Left ventricle myocardium superior (tissue), 1 donor: ENCODE results near the gene PPP1R14C. TPM values are rescaled to one million over a fixed set of nuclear protein-coding genes. Genes with fewer than 3 reads are reported as not detected.
A peak's percentile ranks its signal among the peaks of the same experiment; 100 is the strongest.

ENCODE experiments used
- ATAC-seq: fragments of 200-7000 bp; cut with Tn5 transposase; one replicate; pipeline ENCODE4 v1.9.1; 2020; ENCODE audit warnings: mild to moderate bottlenecking, moderate library complexity
- DNase-seq: peaks from one replicate; pipeline ENCODE4 v3.0.0-alpha.2; 2020
- intact Hi-C: fragments of 100-400 bp; cut with micrococcal nuclease; formaldehyde crosslinking; loops from one replicate; pipeline ENCODE4 v1.11.0; 2022
- total RNA-seq: library from RNA; stranded (reverse); fragmentation: NEBNext Ultra II Directional; extraction: Animal tissue kit (Norgen Biotek cat#: 25700); gene quantifications from one replicate; pipeline ENCODE4 v1.2.1, GENCODE V29; 2021
- donor health status: DM: no; HTN: yes; CAD: no; lungs with severe emphysema.

Gene PPP1R14C
- total RNA-seq, 1 donor from 2014 or later = 123 TPM

GRCh38 chr6:150204705-150205472 lies 62.0 kb downstream of the PPP1R14C start:
- ATAC-seq = peak; percentile 62
- peak; percentile 72 for DNase-seq
- intact Hi-C loops = no loop called here

- intact Hi-C loops = no loop called here
- ATAC-seq = no peak
Observed at GRCh38 chr6:150207931-150208570, 65.2 kb downstream of the PPP1R14C start.

GRCh38 chr6:150208611-150209352 lies 65.9 kb downstream of the PPP1R14C start:
- ATAC-seq (peak; percentile 41), DNase-seq (no peak)
- intact Hi-C loops = no loop called here

More at GRCh38 chr6:150207931-150208570, 65.2 kb downstream of the PPP1R14C start:
- no peak for DNase-seq

GRCh38 chr6:150209415-150209814 lies 66.6 kb downstream of the PPP1R14C start:
- no peak for DNase-seq
- intact Hi-C loops = no loop called here

DNA sequence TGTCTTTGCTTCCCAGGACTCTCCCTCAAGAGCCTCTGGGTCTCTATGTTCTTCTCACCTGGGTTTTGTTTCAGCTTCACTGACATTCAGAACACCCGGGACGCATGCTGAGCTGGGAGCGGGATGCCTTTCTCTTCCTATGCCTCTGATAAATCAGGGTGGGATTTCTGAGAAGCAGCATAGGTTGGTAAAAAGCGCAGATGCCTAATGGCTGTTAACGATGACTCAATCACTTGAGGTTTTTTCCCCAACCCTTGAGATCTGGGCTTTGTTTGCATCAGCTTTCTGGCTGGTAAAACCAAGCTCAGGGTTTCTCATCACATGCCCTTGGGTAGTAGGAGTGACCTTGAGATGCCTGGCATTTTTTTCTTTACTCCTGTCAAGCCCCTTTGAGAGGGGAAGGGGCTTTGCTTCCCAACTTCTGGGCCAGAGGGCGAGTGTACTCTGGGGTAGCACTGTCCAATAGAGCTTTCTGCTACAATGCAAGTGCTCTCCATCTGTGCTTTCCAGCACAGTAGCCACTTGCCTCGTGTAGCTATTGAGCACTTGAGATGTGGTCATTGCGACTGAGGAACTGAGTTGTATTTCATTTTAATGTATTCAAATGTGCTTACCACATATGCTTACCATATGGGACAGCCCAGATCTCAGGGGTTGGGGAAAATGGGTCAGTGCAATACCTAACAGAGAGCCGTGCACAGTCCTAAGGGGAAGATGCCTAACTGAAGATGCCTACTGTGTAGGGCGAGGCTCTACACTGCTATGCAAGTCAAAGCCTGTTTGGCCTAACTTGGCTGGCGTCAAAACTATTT lies 69.1 kb downstream of the PPP1R14C start:
- intact Hi-C loops = no loop called here
- DNase-seq (no peak), ATAC-seq (peak; percentile 13)

More at GRCh38 chr6:150209415-150209814, 66.6 kb downstream of the PPP1R14C start:
- no peak for ATAC-seq

DNA sequence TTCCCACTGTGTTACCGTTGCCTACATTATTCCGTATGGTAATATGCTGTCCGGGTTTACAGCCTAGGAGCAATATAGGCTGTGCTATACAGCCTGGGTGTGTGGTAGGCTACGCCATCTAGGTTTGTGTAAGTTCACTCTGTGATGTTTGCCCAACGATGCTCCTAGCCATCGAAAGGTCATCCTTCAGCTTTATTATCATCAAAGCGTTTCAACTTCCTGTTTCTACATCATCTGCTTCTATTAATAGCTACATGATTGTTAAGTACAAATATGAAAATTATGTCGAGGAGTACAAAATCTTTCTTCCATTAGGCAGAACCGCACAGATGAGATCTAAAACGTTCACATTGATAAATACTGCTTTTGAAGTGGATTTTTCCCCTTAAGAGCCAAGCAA lies 69.9 kb downstream of the PPP1R14C start:
- ATAC-seq = peak; percentile 17
- intact Hi-C loops = no loop called here
- no peak for DNase-seq

GRCh38 chr6:150213301-150213700 lies 70.5 kb downstream of the PPP1R14C start:
- intact Hi-C loops = no loop called here
- ATAC-seq = no peak
- no peak for DNase-seq

DNA sequence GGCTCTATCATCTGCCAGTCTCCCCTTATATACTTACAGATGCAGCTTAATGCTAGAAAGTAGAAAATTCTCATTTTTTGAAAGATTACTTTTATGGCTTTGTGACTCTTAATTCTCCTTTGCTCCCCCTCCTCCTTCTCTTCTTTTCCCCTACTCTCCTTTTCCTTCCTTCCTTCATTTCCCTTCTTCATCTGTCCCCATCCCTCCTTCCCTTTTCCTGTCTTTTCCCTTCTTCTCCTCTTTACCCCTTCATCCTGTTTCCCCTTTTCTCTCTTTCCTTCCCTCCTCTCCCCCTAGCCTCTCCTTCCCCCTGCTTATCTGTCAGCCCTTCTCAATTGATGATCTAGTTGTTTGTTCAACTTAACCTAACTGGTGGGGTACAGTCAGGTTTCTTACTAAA lies 71.5 kb downstream of the PPP1R14C start:
- ATAC-seq (no peak), DNase-seq (no peak)
- intact Hi-C loops = no loop called here

DNA sequence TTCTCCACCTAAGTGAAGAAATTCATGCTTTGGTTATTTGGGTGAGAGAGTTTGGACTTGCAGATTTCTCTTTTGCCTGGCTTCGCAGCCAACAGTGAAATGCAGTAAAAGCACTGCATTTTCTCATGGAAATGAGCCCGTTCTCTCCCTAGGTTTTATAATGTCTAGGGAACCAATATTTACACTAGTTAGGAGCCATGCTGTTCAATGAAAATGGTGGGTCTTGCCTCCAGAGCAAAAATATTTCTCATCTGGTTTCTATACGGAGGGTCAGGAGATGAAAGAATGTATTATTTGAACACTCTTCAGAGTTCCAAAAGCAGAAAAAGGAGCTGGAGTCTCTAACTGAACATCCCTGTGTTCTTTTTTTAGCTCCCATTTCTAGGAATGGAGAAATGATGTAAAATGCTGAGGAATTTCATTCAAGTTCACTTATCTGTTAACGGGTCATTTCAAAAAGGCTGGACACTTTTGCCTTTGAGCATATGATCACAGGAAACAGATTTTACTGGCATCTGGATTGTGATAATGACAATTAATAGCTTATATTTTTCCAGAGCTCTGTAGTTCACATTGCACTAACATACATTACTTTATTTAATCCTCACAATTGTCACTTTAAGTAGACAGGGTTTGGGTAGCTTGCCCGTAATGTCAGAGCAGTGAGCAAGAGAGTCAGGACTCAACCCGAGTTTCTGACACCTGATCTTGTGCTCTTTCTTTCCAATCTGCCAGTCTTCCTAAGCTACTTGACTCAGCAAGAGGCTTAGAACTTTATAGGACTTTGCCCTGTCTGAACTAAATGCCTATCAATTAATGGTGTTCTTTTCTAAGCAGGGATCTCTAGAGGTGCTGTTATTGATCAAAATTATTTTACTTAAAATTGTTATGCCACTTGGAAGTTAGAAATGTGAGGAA lies 78.0 kb downstream of the PPP1R14C start:
- ATAC-seq = no peak
- DNase-seq = no peak
- intact Hi-C loops = no loop called here

GRCh38 chr6:150224820-150225219 lies 82.0 kb downstream of the PPP1R14C start:
- intact Hi-C loops = no loop called here
- DNase-seq = no peak
- no peak for ATAC-seq

DNA sequence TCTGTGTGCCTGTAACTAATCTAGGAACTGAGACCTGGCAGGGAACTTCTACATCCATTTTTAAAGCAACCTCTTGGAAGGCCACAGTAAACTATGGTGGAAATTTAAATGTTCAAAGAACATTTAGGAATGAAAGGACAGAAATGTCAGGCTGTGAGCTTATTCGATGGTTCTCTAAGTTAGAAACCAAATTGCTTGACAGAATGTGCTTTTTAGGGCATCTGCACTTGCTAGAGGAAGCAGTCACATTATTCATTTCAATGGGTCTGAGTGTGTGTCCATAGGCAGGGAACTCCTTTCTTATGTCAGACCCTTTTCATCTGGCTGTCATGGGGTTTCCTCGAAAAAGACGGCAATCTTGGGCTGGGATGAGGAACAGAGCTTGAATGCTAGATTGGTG lies 84.4 kb downstream of the PPP1R14C start:
- intact Hi-C loops = no loop called here
- ATAC-seq = no peak
- no peak for DNase-seq

DNA sequence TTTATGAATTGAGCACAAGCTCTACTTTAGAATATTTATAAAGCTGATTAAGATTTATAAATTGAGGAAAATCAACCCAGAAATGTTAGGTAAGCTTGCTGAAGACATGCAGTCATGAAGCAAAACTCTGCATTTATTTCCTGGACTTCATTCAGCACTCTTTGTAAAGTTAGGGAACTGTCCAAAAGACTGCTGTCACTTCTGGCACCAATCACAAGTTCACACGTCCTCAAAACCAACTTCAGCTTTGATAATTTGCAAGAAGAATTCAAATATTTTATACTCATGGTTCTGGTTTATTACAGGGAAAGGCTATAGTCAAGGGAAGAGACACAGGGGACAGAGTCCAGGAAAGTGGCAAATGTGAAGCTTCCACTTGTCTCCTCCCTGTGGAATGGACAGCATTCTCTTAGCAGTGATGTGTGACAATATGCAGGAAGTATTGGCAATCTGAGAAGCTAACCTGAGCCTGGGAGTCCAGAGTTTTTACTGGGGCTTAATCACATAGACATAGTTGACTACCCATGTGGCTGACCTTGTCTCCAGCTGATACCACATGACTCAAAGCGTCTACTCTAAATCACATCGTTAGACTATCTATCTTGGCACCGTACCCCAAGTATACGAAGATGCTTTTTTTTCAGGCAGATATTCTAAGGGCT lies 85.4 kb downstream of the PPP1R14C start:
- DNase-seq = no peak
- intact Hi-C loops = no loop called here
- ATAC-seq = peak; percentile 60

- ATAC-seq (no peak), DNase-seq (no peak)
- intact Hi-C loops = no loop called here
Observed at GRCh38 chr6:150229436-150230163, 86.8 kb downstream of the PPP1R14C start.

GRCh38 chr6:150230164-150230561 lies 87.3 kb downstream of the PPP1R14C start:
- DNase-seq (no peak), ATAC-seq (no peak)
- intact Hi-C loops = no loop called here

DNA sequence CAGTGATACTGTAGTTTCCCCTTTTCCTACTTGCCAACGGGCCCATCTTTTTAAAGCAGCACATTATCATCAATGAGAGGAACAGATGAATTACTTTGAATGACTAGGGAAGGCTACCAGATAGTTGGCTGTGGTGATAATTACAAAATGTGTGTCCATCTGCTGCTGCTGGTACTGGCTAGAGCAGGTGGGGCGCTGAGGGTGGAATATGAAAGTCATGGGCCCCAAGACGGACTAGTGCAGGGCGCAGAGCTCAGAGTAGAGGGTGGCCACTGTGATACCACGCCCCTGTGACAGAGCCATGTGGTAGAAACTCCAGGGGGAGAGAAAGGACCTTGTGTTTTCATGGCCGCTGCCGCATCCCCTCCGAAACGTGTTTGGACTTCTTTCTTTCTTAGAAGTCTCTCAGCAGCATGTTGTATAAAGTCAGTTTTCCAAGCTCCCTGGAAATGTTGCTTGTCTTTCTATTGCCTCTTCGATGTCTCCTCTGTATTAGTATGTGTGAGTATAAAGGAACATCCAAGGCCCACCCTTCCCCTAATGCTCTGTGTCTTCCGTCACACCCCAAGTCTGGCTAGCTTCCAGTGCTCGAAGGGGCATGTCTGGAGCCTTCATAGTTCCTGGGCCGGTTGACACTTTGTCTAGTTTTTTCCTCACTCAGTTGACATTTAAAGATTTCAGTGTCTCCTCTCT lies 88.1 kb downstream of the PPP1R14C start:
- DNase-seq (no peak), ATAC-seq (no peak)
- intact Hi-C loops = no loop called here

DNA sequence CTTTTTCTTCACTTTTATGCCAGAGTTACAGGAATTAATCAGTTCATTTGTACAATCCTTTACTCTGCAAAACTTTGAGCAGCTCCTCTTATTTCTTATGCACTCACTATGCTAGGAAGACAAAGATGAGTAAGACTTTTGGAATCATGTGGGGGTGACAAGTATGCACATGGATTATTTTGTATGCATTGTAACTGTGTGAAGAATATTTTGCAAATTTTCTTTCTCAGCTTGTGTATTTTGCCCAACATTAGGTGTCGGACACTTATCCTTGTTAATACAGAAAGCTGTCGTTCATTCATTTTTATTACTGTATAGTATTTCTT lies 88.6 kb downstream of the PPP1R14C start:
- intact Hi-C loops = no loop called here
- ATAC-seq (no peak), DNase-seq (no peak)

DNA sequence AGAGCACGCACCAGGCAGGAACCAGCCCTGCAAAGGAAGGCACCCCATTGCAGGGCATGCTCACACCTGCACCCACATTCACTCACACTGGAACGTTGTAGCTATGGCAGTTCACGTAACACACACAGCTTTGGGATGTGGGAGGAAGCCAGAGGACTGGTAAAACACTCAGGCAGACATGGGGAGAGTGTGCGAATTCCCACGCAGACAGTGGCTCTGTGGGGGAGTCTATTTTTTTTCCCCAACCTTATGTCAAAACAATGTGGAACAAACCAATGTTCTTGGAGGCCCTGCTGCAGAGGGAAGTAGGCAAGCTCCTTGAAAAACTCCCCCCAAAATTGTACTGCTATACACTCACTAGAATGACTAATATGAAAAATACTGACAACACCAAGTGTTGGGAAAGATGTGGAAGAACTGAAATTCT lies 91.0 kb downstream of the PPP1R14C start:
- ATAC-seq (no peak), DNase-seq (no peak)

More for the DNA sequence above, 91.0 kb downstream of the PPP1R14C start:
- intact Hi-C loops = no loop called here
